ENCODE results near the gene B4GALT4.

- TF ChIP-seq CTCF (IDR thresholded peaks at IDR 0.05 in 4 of 5, conservative IDR thresholded peaks at IDR 0.05 in 1 of 5) (no peak), POLR2A (IDR thresholded peaks at IDR 0.05) (no peak)
These were observed 18.2 kb upstream of the B4GALT4 start for GRCh38 chr3:119258915-119259314.
